ENCODE results near the gene ENTREP1. TPM values are rescaled to one million over a fixed set of nuclear protein-coding genes. Genes with fewer than 3 reads are reported as not detected.
"Not testable (repeated sequence)": the region's sequence is repeated elsewhere in the genome, so short reads cannot be mapped to it uniquely, and the experiment has no call there.

The ENTREP1 gene
- total RNA-seq, 4 donors from 2014 or later, result 0.70 to 19.8 (median 3.5) TPM

GRCh38 chr9:69396759-69397158, 71.7 kb downstream of the ENTREP1 start:
- H3K4me1 ChIP-seq, result no peaks in the 10 kb centered on the region
- no peaks in the 10 kb centered on the region for H3K36me3 ChIP-seq
- H3K27ac ChIP-seq, result no peak overlapping the region
- no peak overlapping the region for H3K4me3 ChIP-seq
- TF ChIP-seq POLR2A (IDR thresholded peaks at IDR 0.05) (no peak), CTCF (IDR thresholded peaks at IDR 0.05) (no peak)
- no peaks in the 10 kb centered on the region for H3K9me3 ChIP-seq
- H3K27me3 ChIP-seq, result no peaks in the 10 kb centered on the region
- no peak for DNase-seq

- no peak overlapping the region for H3K27ac ChIP-seq
- H3K27me3 ChIP-seq, result no peaks in the 10 kb centered on the region
- no peak for DNase-seq
- no peaks in the 10 kb centered on the region for H3K4me1 ChIP-seq
- TF ChIP-seq CTCF (IDR thresholded peaks at IDR 0.05), result no peak
- TF ChIP-seq POLR2A (IDR thresholded peaks at IDR 0.05), result no peak
- no peak overlapping the region for H3K4me3 ChIP-seq
- no peaks in the 10 kb centered on the region for H3K9me3 ChIP-seq
- H3K36me3 ChIP-seq, result no peaks in the 10 kb centered on the region
These were observed 72.6 kb downstream of the ENTREP1 start for GRCh38 chr9:69397384-69398214.

DNA sequence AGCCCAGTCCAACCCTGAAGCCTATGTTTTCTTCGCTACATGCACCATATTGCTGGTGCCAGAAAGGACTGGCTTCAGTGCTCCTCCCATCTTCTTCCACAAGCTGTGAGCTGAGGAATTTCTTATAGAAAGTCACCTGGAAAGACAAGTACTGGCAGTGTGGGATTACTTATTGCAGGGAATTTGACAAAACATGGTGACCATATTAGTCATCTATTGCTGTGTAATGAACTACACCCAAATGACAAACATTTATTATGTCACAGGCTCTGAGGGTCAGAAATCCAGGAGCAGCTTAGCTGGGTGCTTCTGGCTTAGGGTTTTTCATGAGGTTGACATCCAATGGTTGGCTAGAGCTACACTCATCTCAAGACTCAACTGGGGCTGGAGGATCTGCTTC, 75.5 kb downstream of the ENTREP1 start:
- TF ChIP-seq POLR2A (IDR thresholded peaks at IDR 0.05), result no peak
- TF ChIP-seq CTCF (IDR thresholded peaks at IDR 0.05), result no peak
- no peak overlapping the region for H3K27ac ChIP-seq
- H3K4me1 ChIP-seq, result no peaks in the 10 kb centered on the region
- no peak for DNase-seq
- H3K9me3 ChIP-seq, result no peaks in the 10 kb centered on the region
- no peaks in the 10 kb centered on the region for H3K36me3 ChIP-seq
- no peak overlapping the region for H3K4me3 ChIP-seq
- no peaks in the 10 kb centered on the region for H3K27me3 ChIP-seq

DNA sequence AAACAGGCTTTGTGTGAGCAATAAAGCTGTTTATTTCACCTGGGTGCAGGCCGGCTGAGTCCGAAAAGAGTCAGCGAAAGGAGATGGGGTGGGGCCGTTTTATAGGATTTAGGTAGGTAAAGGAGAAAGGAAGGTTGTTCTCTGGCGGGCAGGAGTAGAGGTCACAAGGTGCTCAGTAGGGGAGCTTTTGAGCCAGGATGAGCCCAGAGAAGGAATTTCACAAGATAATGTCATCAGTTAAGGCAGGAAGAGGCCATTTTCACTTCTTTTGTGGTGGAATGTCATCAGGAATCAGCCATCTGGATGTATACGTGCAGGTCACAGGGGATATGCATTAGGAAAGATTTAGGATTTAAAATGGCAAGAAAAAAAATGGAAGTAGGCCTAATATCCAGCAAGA, 84.9 kb downstream of the ENTREP1 start:
- H3K9me3 ChIP-seq, H3K27me3 ChIP-seq, H3K36me3 ChIP-seq, H3K27ac ChIP-seq, H3K4me1 ChIP-seq, H3K4me3 ChIP-seq, DNase-seq: not testable (repeated sequence)

DNA sequence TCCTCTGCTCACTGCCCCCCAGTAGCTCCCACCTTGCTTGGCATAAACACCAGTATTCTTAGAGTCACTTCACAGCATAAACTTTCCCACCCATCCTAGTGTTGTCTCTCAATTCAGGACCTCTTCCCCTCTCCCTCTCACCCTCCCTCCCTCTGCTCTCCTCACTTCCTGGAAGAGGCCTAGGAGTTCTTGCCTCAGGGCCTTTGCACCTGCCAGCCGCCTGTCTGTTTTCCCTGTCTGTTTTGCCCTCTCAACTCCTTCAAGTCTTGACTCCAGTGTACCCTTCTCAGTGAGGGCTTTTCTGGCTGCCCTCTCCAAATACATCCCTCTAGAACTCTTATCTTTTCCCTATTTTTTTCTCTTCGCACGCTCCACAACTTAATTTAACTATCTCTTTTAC, 86.2 kb downstream of the ENTREP1 start:
- no peak for DNase-seq
- no peaks in the 10 kb centered on the region for H3K4me1 ChIP-seq
- no peaks in the 10 kb centered on the region for H3K27me3 ChIP-seq
- no peak overlapping the region for H3K4me3 ChIP-seq
- H3K36me3 ChIP-seq, result no peaks in the 10 kb centered on the region
- H3K9me3 ChIP-seq, result no peaks in the 10 kb centered on the region
- H3K27ac ChIP-seq, result no peak overlapping the region
- TF ChIP-seq POLR2A (IDR thresholded peaks at IDR 0.05), result no peak

- no peak for TF ChIP-seq POLR2A (IDR thresholded peaks at IDR 0.05)
- no peak for TF ChIP-seq CTCF (IDR thresholded peaks at IDR 0.05)
- DNase-seq, result no peak
- no peaks in the 10 kb centered on the region for H3K27me3 ChIP-seq
- H3K4me3 ChIP-seq, result no peak overlapping the region
- no peaks in the 10 kb centered on the region for H3K36me3 ChIP-seq
- no peaks in the 10 kb centered on the region for H3K9me3 ChIP-seq
- H3K4me1 ChIP-seq, result no peaks in the 10 kb centered on the region
- no peak overlapping the region for H3K27ac ChIP-seq
These were observed 87.1 kb downstream of the ENTREP1 start for GRCh38 chr9:69411931-69412740.
